ENCODE data around the gene DKKL1.

Gene DKKL1

DNA sequence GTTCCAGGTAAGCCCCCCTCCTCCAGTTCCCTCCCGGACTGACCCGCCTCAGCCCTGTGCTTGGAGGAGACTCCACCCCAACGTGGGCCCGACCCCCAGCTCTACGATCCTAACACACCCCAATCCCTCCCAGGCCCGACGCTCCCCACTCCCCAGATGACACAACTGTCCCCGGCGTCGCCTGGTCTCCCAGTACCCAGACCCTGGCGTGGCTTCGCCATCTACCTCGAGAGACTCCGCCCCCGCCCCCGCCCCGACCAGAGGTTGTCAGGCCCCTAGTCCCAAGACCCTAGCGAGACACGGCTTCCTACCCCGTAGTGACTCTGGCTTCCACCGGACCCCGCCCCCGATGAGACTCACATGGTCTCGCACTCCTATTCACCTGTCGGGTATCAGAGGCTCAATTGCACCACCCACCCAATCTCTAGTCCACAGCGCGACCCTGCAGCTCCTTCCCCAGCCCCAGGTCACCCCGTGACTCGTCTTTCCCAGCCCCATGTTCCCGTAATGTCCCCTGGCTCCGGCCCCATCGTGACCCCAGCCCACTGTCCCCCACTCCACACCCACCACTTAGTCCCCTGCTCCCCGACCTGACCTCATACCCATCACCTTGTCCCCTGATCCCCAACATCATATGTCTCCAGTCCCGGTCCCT is 25.5 kb upstream of the DKKL1 start:
- no peak for DNase-seq

DNA sequence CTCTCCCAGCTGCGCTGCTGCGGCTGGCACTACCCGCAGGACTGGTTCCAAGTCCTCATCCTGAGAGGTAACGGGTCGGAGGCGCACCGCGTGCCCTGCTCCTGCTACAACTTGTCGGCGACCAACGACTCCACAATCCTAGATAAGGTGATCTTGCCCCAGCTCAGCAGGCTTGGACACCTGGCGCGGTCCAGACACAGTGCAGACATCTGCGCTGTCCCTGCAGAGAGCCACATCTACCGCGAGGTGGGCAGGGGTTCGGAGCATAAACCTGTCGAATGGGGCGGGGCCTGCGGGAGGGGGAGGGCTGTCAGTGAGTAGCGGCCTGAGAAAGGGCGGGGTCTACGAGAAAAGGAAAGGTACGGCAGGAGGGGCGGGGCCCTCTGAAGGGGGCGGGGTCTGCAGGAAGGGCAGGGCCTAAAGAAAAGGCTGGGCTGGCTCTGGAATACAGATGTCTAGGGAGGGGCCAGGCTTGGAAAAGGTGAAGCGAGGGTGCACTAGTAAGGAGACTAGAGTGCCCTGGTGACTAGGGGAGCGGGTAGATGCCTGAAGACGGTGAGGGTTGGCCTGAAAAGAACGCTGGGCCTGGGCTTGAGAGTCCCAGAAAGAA is 24.9 kb upstream of the DKKL1 start:
- peak; percentile 17 for DNase-seq

DNA sequence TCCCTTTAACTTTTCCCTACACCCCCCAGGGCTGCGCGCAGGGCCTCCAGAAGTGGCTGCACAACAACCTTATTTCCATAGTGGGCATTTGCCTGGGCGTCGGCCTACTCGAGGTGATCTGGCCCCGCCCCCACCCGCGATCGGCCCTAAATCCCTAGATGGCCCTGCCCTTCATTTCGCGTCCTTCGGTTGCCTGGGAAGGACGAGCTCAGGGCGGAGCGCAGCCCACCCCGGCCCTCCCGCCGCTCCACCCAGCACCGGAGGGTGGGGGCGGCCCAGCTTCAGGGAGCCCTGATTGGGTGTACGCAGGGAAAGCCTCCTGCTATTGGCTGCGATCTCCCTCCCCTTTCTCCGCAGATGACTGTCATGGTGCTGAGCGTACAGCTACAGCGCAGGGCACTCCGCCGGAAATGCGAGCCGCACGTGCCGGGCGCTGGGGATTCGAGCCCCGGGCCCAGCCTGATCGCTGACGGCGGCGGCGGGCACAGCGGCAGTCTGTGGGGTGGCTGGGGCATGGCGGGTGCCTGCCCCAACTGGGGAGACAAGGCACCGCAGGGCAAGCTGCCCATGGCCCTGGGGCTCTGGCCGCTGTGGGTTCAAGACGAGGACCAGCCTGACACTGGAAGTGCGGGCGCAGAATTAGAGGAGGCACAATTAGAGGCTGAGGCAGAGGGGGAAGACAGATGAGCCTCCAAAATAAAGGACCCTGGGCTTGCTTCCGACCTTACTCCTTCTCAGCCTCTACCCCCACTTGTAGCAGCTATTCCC is 24.2 kb upstream of the DKKL1 start:
- no peak for DNase-seq

GRCh38 chr19:49340069-49340864 is 23.4 kb upstream of the DKKL1 start:
- peak; percentile 10 for DNase-seq

GRCh38 chr19:49340865-49341718 is 22.6 kb upstream of the DKKL1 start:
- no peak for DNase-seq

DNA sequence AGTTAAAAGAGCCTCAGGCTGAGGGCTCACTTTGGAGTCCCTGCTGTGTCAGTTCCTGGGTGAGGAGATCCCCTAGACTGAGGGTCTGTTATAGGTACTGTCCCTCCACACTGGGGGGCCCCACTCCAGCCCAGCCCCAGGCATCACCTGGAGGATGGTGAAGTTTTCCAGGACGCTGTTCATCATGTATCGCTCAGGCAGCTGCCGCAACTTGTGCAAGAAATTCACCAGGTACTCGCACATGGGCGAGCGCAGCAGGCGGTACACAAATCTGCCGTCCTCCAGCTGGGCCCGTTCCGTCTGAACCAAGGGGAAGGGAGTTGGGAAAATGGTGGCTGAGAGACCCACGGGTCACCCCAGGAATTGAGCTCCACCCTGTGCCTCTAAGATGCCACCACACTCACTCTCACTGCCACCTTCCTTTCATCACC is 21.4 kb upstream of the DKKL1 start:
- DNase-seq, result no peak

GRCh38 chr19:49343123-49343522 is 20.6 kb upstream of the DKKL1 start:
- DNase-seq, result no peak

DNA sequence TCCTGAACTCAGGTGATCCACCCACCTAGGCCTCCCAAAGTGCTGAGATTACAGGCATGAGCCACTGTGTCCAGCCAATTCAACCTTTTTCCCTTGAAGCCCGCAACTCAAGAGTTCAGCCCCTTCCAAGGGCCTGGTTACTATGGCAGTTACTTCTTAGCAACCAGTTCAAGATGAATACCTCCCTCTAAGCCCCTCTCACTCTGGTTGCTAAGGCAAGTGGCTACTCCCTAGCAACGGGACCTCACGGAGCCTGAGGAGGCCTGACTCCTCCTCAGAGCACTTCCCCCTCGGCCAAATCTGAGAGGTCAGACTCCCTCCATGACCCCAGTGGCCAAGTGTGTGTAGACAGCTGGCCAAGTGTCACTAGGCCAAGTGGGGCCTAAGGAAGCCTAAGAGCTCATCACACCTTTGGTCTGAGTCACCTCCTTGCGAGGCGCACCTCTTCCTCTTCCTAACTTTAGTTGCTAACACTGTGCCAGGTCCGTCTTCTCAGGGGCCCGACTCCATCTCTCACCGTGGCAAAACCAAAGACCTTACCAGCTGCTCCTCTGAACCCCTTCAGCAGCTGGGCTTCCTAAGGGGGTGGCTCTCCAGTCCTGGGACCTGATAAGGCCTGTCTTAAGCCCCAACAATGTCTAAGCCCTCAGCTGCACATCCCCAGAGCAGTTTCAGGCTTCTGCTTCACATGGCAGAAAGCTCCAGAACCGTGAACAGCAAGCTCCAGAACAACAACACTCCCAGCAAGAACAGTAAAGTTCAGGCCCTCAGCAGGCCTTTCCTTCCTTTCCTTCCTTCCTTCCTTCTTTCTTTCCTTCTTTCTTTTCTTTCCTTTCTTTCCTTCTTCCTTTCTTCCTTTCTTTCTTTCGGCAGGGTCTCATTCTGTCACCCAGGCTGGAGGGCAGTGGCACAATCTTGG is 18.9 kb upstream of the DKKL1 start:
- DNase-seq, result no peak

GRCh38 chr19:49347191-49347590 is 16.5 kb upstream of the DKKL1 start:
- no peak for DNase-seq

DNA sequence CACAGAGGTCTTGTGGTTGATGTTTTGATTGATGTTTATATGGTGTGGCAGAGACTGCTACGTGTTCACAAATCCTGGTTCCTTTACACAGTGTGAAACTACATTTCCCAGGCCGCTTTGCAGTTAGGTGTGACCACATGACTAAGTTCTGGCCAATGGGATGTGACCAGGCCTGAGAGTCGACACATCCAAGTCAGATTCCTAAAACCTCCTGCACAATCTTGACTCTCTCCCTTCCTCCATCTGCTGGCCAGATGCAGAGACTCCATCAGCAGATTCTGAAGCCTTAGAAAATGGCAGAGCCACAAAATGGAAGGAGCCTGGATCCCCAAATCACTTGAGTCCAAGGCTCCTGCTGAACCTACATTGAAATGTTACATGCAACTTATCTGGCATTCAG is 15.8 kb upstream of the DKKL1 start:
- peak; percentile 40 for DNase-seq

- no peak for DNase-seq
Measured at GRCh38 chr19:49348305-49349189, 15.1 kb upstream of the DKKL1 start.

DNA sequence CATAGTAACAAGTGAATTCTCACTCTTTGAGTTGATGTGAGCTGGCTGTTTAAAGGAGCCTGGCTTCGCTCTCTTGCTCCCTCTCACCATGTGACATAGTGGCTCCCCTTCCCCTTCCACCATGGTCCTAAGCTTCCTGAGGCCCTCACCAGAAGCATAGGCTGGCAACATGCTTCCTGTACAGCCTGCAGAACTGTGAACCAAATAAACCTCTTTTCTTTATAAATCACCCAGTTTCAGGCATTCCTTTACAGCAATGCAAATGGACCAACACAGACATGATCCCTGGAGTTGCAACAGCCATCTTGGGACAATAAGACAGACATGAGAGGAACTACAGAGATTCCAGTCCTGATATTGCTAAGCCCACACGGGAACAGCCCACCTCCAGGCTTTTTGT is 14.1 kb upstream of the DKKL1 start:
- DNase-seq, result no peak

DNA sequence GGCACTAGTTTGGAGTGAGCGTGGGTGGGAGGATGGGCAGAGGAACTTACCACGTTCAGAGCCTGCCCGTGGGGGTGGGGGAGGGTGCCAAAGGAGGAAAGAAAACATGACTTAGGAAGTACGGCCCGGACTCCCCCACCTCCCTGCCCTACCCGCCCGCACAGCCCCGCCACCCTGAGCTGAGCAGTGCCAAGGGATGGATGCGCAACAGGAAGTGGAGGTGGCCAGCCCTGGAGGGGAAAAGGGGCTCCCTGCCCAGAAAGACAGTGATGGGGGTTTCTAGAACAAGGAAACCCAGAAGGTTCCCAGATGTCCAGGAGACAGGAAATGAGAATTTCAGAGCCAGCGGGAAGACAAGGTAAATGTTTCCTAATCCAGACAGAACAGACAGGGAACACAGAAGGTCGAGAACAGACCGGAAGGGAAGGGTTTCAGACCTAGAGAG is 7.7 kb upstream of the DKKL1 start:
- DNase-seq, result no peak

DNA sequence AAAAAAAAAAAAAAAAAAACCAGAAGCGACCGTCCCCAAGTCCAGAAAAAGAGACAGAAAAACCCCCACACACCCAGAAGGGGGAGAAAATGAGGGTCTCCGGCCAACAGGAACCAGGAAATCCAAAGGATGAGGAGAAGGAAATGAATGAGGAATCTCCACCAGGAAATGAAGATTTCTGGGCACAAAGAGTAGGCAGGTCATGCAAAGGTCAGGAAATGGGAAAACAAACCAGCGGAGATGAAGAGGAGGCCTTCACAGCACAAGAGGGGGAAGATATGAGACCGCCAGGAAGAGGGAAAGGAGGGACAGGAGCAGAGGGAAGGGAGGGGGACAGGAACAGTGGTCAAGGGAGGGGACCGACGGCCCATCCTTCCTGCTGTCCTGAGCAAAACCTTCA is 7.3 kb upstream of the DKKL1 start:
- no peak for DNase-seq

DNA sequence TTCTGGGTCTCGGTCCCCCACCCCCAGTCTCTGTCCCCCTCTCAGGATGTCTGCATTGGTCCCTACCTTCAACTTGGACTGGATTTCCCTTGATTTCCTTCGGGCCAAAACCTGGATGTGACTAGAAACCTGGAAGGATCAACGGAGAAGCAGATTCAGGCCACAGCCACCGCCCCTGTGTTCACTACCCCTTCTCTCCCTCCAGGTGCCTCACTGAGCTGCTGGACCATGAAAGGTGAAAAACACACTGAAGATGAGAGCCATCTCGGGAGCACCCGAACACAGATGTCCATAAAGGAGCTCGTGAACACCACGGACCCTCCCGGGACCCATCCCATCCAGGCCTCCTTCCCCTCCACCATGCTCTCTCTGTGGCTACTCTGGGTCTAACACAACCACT is 6.5 kb upstream of the DKKL1 start:
- no peak for DNase-seq

DNA sequence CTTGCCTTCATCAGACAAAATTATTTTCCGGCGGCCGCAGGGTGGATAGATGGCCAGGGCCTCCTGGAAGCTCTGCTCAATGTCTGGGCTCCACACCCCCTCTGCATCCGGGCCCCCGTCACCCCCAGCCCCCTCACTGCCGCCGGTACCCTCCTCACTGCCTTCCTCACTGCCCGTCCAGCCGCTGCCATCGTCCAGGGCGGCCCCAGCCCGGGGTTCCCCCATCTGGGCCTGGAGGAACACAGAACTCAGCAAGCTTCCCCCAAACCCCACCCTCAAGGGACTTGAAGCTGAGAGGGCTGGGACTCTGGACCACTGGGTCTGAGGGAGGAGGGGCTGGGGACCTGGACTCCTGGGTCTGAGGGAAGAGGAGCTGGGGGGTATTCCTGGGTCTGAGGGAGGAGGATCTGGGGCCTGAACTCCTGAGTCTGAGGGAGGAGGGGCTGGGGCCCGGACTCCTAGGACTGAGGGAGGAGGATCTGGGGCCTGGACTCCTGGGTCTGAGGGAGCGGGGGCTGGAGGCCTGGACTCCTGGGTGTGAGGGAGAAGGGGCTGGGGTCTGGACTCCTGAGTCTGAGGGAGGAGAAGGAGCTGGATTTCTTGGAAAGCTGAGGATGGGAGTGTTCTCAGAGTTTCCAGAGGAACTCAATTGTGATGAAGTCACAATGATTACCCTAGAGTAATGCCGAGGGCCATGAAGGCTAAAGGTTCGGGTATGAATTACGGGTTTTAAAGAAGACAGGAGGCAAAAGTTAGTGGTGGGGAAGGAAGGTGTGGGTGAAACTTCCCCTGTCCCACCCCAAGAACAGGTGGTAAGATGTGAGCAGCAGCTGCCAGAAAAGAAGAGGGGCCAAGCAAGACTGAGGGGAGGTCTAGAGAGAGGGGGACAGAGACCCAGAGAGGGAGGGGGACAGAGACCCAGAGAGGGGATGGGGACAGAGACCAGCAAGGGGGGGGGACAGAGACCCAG is 3.5 kb upstream of the DKKL1 start:
- DNase-seq, result no peak

GRCh38 chr19:49361438-49362047 is 2.1 kb upstream of the DKKL1 start:
- DNase-seq, result no peak

Data from CD4-positive, alpha-beta T cell treated with Interleukin-17A for 1 hour (primary cell).